GM12878 (cell line): ENCODE results near the gene FAM222A. TPM values are rescaled to one million over a fixed set of nuclear protein-coding genes. Genes with fewer than 3 reads are reported as not detected.

ENCODE experiments used
- ATAC-seq: fragments of 200-7000 bp; cut with Tn5 transposase; 3 replicates; pipeline ENCODE4 v1.9.1; 2020; ENCODE audit warnings: mild to moderate bottlenecking, moderate library complexity
- BruUV-seq: library from RNA; stranded (reverse); fragments of 400-500 nt; replicated peaks from 2 replicates; lab custom pipeline; 2021; lab: Mats Ljungman, UMichigan
- CTCF ChIA-PET: fragments of 300-600 bp; sonication (Branson Sonifier 250); formaldehyde crosslinking; extraction: SDS; loops from one replicate; lab custom pipeline; 2021; ENCODE audit warnings: inconsistent platforms; lab: Yijun Ruan, JAX
- POLR2A ChIA-PET: fragments of 350-600 bp; formaldehyde crosslinking; extraction: SDS; loops from one replicate; lab custom pipeline; 2021; ENCODE audit warnings: inconsistent platforms; lab: Charles Lee
- RAD21 ChIA-PET: fragments of 300-600 bp; sonication (Branson Sonifier 250); formaldehyde crosslinking; loops from one replicate; lab custom pipeline; 2023; ENCODE audit warnings: antibody characterized with exemption; ENCODE audit not compliant: unreplicated experiment; lab: Charles Lee
- SMC1A ChIA-PET: fragments of 300-600 bp; sonication (Branson Sonifier 250); formaldehyde crosslinking; loops from one replicate; lab custom pipeline; 2023; ENCODE audit not compliant: unreplicated experiment, uncharacterized antibody; lab: Charles Lee
- DNase-seq: peaks from one replicate; pipeline ENCODE4 v3.0.0-alpha.2; 2011; ENCODE audit warnings: low read depth, low spot score
- FAIRE-seq: peaks from 3 replicates; lab custom pipeline; 2011; peaks lifted over from hg19 to GRCh38; lab: Jason Lieb, UNC
- H2AFZ ChIP-seq: 2 replicates; pipeline ENCODE4 v1.6.0; 2011; ENCODE audit warnings: low read depth, low read length, control low read depth; ENCODE audit not compliant: control insufficient read depth
- H3K27ac ChIP-seq: 2 replicates; pipeline ENCODE4 v1.5.1; 2011; ENCODE audit warnings: control low read depth; ENCODE audit not compliant: control insufficient read depth, insufficient read depth
- H3K27me3 ChIP-seq, 2 experiments: replicated peaks in 1 of 2; 2 replicates each; pipeline versions ENCODE4 v1.6.0 to v1.6.1; 2011; ENCODE audit warnings: low read length in 1 of 2; ENCODE audit not compliant: control insufficient read depth in 2 of 2, insufficient read depth in 2 of 2
- H3K36me3 ChIP-seq, 2 experiments: 2 replicates each; pipeline ENCODE4 v1.5.1; 2011; ENCODE audit warnings: low read length in 1 of 2; ENCODE audit not compliant: control insufficient read depth in 2 of 2, insufficient read depth in 2 of 2
- H3K4me1 ChIP-seq: 2 replicates; pipeline ENCODE4 v1.6.1; 2011; ENCODE audit warnings: mild to moderate bottlenecking, low read length, moderate library complexity, mixed read lengths; ENCODE audit not compliant: control insufficient read depth, insufficient read depth
- H3K4me2 ChIP-seq: 2 replicates; pipeline ENCODE4 v1.6.0; 2011; ENCODE audit warnings: control low read depth; ENCODE audit not compliant: control insufficient read depth, insufficient read depth
- H3K4me3 ChIP-seq: fragments of 200-600 bp; sonication (generic); 2 replicates; pipeline ENCODE4 v1.5.1; 2016
- H3K79me2 ChIP-seq: 2 replicates; pipeline ENCODE4 v1.6.0; 2011; ENCODE audit warnings: low read length; ENCODE audit not compliant: control insufficient read depth, insufficient read depth
- H3K9ac ChIP-seq: 2 replicates; pipeline ENCODE4 v1.8.0; 2011; ENCODE audit warnings: low read length, control low read depth, mixed read lengths; ENCODE audit not compliant: control insufficient read depth, insufficient read depth
- H3K9me3 ChIP-seq: replicated peaks from 3 replicates; pipeline ENCODE4 v1.5.1; 2011; ENCODE audit warnings: mild to moderate bottlenecking, low read length; ENCODE audit not compliant: control insufficient read depth, insufficient read depth
- H4K20me1 ChIP-seq: 2 replicates; pipeline ENCODE4 v1.6.0; 2011; ENCODE audit not compliant: control insufficient read depth, insufficient read depth
- BMI1 ChIP-seq: fragments of 450-650 bp; IDR thresholded peaks from 2 replicates; pipeline ENCODE4 v1.6.1; 2016; ENCODE audit warnings: mild to moderate bottlenecking, moderate library complexity, borderline replicate concordance
- IKZF2 ChIP-seq, 2 experiments: fragments of 450-650 bp; IDR thresholded peaks; 2 replicates each; pipeline ENCODE4 v1.6.1; 2017; ENCODE audit warnings: mild to moderate bottlenecking in 2 of 2, moderate library complexity in 2 of 2
- MEF2B ChIP-seq: fragments of 450-650 bp; IDR thresholded peaks from 2 replicates; pipeline ENCODE4 v1.6.1; 2018; ENCODE audit warnings: mild to moderate bottlenecking, moderate library complexity; ENCODE audit not compliant: partially characterized antibody, poor library complexity, severe bottlenecking
- MTA2 ChIP-seq: fragments of 450-650 bp; IDR thresholded peaks from 2 replicates; pipeline ENCODE4 v1.6.1; 2016; ENCODE audit warnings: low read depth, mild to moderate bottlenecking, moderate library complexity
- MTA3 ChIP-seq: IDR thresholded peaks from 2 replicates; pipeline ENCODE4 v1.6.1; 2012; ENCODE audit warnings: low read length, inconsistent platforms, borderline replicate concordance
- NRF1 ChIP-seq: conservative IDR thresholded peaks from 2 replicates; pipeline ENCODE4 v1.6.1; 2011; ENCODE audit warnings: mild to moderate bottlenecking, low read depth, low read length, improper control_type of control experiment
- SREBF1 ChIP-seq: IDR thresholded peaks from 2 replicates; pipeline ENCODE4 v1.6.1; 2012; ENCODE audit warnings: mild to moderate bottlenecking, low read length
- SUPT20H ChIP-seq: IDR thresholded peaks from 2 replicates; pipeline ENCODE4 v1.6.1; 2011; ENCODE audit warnings: low read depth, mild to moderate bottlenecking, low read length, moderate library complexity, borderline replicate concordance; ENCODE audit not compliant: control insufficient read depth
- WGBS: methylation state at CpG from one replicate; pipeline ENCODE4 v1.1.6; 2016; ENCODE audit warnings: low lambda C conversion rate; ENCODE audit not compliant: insufficient replicate concordance, insufficient coverage; ENCODE audit errors: missing lambda C conversion rate; 5-methylcytosine and 5-hydroxymethylcytosine counted together
- in situ Hi-C: fragments of 300-500 bp; cut with MboI; formaldehyde crosslinking; loops from 9 replicates; pipeline ENCODE4 v1.14.3; 2018; ENCODE audit warnings: mixed read lengths
- intact Hi-C: fragments of 100-400 bp; cut with micrococcal nuclease; formaldehyde crosslinking; loops from one replicate; pipeline ENCODE4 v1.14.2; 2022; ENCODE audit not compliant: unreplicated experiment
- polyA plus RNA-seq, 11 experiments: library from polyadenylated mRNA; depleted of rRNA in 4 of 11; unstranded in 6 of 11; stranded (reverse) in 5 of 11; fragments of >200 nt; fragmentation: Nextera tagmentation in 4 of 11; fragmentation: Illumina TruSeq in 1 of 11; extraction: Ambion mirVana in 4 of 11; extraction: Trizol in 1 of 11; gene quantifications; 1 replicate in 1 of 11; 2 replicates in 10 of 11; pipeline versions ENCODE4 v1.2.1 to v1.2.3, GENCODE V29; 2011 to 2016; ENCODE audit warnings: inconsistent platforms in 2 of 11, missing spikeins in 2 of 11, low read depth in 1 of 11
- total RNA-seq, 4 experiments: library from RNA; depleted of rRNA in 3 of 4; stranded (reverse); fragments of >200 nt in 3 of 4; fragmentation: Illumina TruSeq in 1 of 4; extraction: Trizol in 1 of 4; gene quantifications; 2 replicates each; pipeline versions ENCODE4 v1.2.1 to v1.2.3, GENCODE V29; 2013 to 2021

FAM222A gene
- total and polyA plus RNA-seq, 10 of the 15 experiments (the other 5 are each of a cell fraction or from before 2014, with no cell fraction given): 0.04 to 0.49 (median 0.14) TPM; not detected in 3

- intact Hi-C loops (no loop called here), in situ Hi-C loops (no loop called here)
- no TSS peak for BruUV-seq
- no peak overlapping the region for H3K27ac ChIP-seq
- WGBS: 53% methylated on average over 9 of the region's 9 CpGs
- ChIA-PET CTCF (no interaction called here), SMC1A (no interaction called here), POLR2A (no interaction called here), RAD21 (no interaction called here)
- no peaks in the 10 kb centered on the region for H4K20me1 ChIP-seq
- no peak for TF ChIP-seq IKZF2 (IDR thresholded peaks at IDR 0.05)
- TF ChIP-seq SREBF1: no peak
- no peak for TF ChIP-seq MTA2
- no peak for TF ChIP-seq NRF1
- TF ChIP-seq BMI1: no peak
- TF ChIP-seq MTA3: no peak
- no peak for TF ChIP-seq MEF2B
- TF ChIP-seq SUPT20H: no peak
- no peaks in the 10 kb centered on the region for H3K79me2 ChIP-seq
- DNase-seq (no peak), FAIRE-seq (no peak), ATAC-seq (no peak)
- no peak overlapping the region for H3K4me3 ChIP-seq
- peaks cover 6% of the 10 kb centered on the region for H3K4me1 ChIP-seq
- H3K4me2 ChIP-seq: no peak overlapping the region
- H3K9me3 ChIP-seq: no peaks in the 10 kb centered on the region
- no peaks in the 10 kb centered on the region for H3K36me3 ChIP-seq
- H2AFZ ChIP-seq: no peak overlapping the region
- no peak overlapping the region for H3K9ac ChIP-seq
- H3K27me3 ChIP-seq: peaks cover 2 to 9% of the 10 kb centered on the region in 2 experiments
These were observed 2.5 kb downstream of the FAM222A start for GRCh38 chr12:109716092-109716479.
